GM12878 (cell line): ENCODE data around the gene AJM1. TPM values are rescaled to one million over a fixed set of nuclear protein-coding genes. Genes with fewer than 3 reads are reported as not detected.

ENCODE experiments used
- ATAC-seq: fragments of 200-7000 bp; cut with Tn5 transposase; 3 replicates; pipeline ENCODE4 v1.9.1; 2020; ENCODE audit warnings: mild to moderate bottlenecking, moderate library complexity
- BruUV-seq: library from RNA; stranded (reverse); fragments of 400-500 nt; replicated peaks from 2 replicates; lab custom pipeline; 2021; lab: Mats Ljungman, UMichigan
- CTCF ChIA-PET: fragments of 300-600 bp; sonication (Branson Sonifier 250); formaldehyde crosslinking; extraction: SDS; loops from one replicate; lab custom pipeline; 2021; ENCODE audit warnings: inconsistent platforms; lab: Yijun Ruan, JAX
- POLR2A ChIA-PET: fragments of 350-600 bp; formaldehyde crosslinking; extraction: SDS; loops from one replicate; lab custom pipeline; 2021; ENCODE audit warnings: inconsistent platforms; lab: Charles Lee
- RAD21 ChIA-PET: fragments of 300-600 bp; sonication (Branson Sonifier 250); formaldehyde crosslinking; loops from one replicate; lab custom pipeline; 2023; ENCODE audit warnings: antibody characterized with exemption; ENCODE audit not compliant: unreplicated experiment; lab: Charles Lee
- SMC1A ChIA-PET: fragments of 300-600 bp; sonication (Branson Sonifier 250); formaldehyde crosslinking; loops from one replicate; lab custom pipeline; 2023; ENCODE audit not compliant: unreplicated experiment, uncharacterized antibody; lab: Charles Lee
- DNase-seq: peaks from one replicate; pipeline ENCODE4 v3.0.0-alpha.2; 2011; ENCODE audit warnings: low read depth, low spot score
- FAIRE-seq: peaks from 3 replicates; lab custom pipeline; 2011; peaks lifted over from hg19 to GRCh38; lab: Jason Lieb, UNC
- H2AFZ ChIP-seq: 2 replicates; pipeline ENCODE4 v1.6.0; 2011; ENCODE audit warnings: low read depth, low read length, control low read depth; ENCODE audit not compliant: control insufficient read depth
- H3K27ac ChIP-seq: 2 replicates; pipeline ENCODE4 v1.5.1; 2011; ENCODE audit warnings: control low read depth; ENCODE audit not compliant: control insufficient read depth, insufficient read depth
- H3K27me3 ChIP-seq, 2 experiments: replicated peaks in 1 of 2; 2 replicates each; pipeline versions ENCODE4 v1.6.0 to v1.6.1; 2011; ENCODE audit warnings: low read length in 1 of 2; ENCODE audit not compliant: control insufficient read depth in 2 of 2, insufficient read depth in 2 of 2
- H3K36me3 ChIP-seq, 2 experiments: 2 replicates each; pipeline ENCODE4 v1.5.1; 2011; ENCODE audit warnings: low read length in 1 of 2; ENCODE audit not compliant: control insufficient read depth in 2 of 2, insufficient read depth in 2 of 2
- H3K4me1 ChIP-seq: 2 replicates; pipeline ENCODE4 v1.6.1; 2011; ENCODE audit warnings: mild to moderate bottlenecking, low read length, moderate library complexity, mixed read lengths; ENCODE audit not compliant: control insufficient read depth, insufficient read depth
- H3K4me2 ChIP-seq: 2 replicates; pipeline ENCODE4 v1.6.0; 2011; ENCODE audit warnings: control low read depth; ENCODE audit not compliant: control insufficient read depth, insufficient read depth
- H3K4me3 ChIP-seq: fragments of 200-600 bp; sonication (generic); 2 replicates; pipeline ENCODE4 v1.5.1; 2016
- H3K79me2 ChIP-seq: 2 replicates; pipeline ENCODE4 v1.6.0; 2011; ENCODE audit warnings: low read length; ENCODE audit not compliant: control insufficient read depth, insufficient read depth
- H3K9ac ChIP-seq: 2 replicates; pipeline ENCODE4 v1.8.0; 2011; ENCODE audit warnings: low read length, control low read depth, mixed read lengths; ENCODE audit not compliant: control insufficient read depth, insufficient read depth
- H3K9me3 ChIP-seq: replicated peaks from 3 replicates; pipeline ENCODE4 v1.5.1; 2011; ENCODE audit warnings: mild to moderate bottlenecking, low read length; ENCODE audit not compliant: control insufficient read depth, insufficient read depth
- H4K20me1 ChIP-seq: 2 replicates; pipeline ENCODE4 v1.6.0; 2011; ENCODE audit not compliant: control insufficient read depth, insufficient read depth
- BACH1 ChIP-seq: fragments of 450-650 bp; IDR thresholded peaks from 2 replicates; pipeline ENCODE4 v1.6.1; 2017; ENCODE audit warnings: mild to moderate bottlenecking, borderline replicate concordance
- BHLHE40 ChIP-seq, 2 experiments: fragments of 450-650 bp in 1 of 2; IDR thresholded peaks; 2 replicates each; pipeline ENCODE4 v1.6.1; 2011 to 2017; ENCODE audit warnings: low read depth in 2 of 2, borderline replicate concordance in 1 of 2, improper control_type of control experiment in 1 of 2, low read length in 1 of 2, mild to moderate bottlenecking in 1 of 2
- CEBPB ChIP-seq, 2 experiments: fragments of 150-350 bp in 1 of 2; IDR thresholded peaks; 2 replicates each; pipeline ENCODE4 v1.6.1; 2012 to 2014; ENCODE audit warnings: low read depth in 2 of 2, low read length in 2 of 2, borderline replicate concordance in 1 of 2, inconsistent platforms in 1 of 2
- EP300 ChIP-seq, 2 experiments: fragments of 150-350 bp in 1 of 2; IDR thresholded peaks; 2 replicates each; pipeline ENCODE4 v1.6.1; 2011 to 2012; ENCODE audit warnings: low read depth in 2 of 2, low read length in 2 of 2, borderline replicate concordance in 1 of 2, improper control_type of control experiment in 1 of 2, inconsistent platforms in 1 of 2; ENCODE audit not compliant: control insufficient read depth in 1 of 2
- HDAC2 ChIP-seq: fragments of 200-600 bp; sonication (generic); IDR thresholded peaks from 2 replicates; pipeline ENCODE4 v1.6.1; 2017
- IKZF1 ChIP-seq: fragments of 450-650 bp; conservative IDR thresholded peaks from 2 replicates; pipeline ENCODE4 v1.6.1; 2017; ENCODE audit warnings: antibody characterized with exemption, mild to moderate bottlenecking
- JUNB ChIP-seq: IDR thresholded peaks from 2 replicates; pipeline ENCODE4 v1.6.1; 2016; ENCODE audit warnings: antibody characterized with exemption, mild to moderate bottlenecking
- JUND ChIP-seq: IDR thresholded peaks from 2 replicates; pipeline ENCODE4 v1.6.1; 2012; ENCODE audit warnings: low read depth, mild to moderate bottlenecking, low read length, improper control_type of control experiment, moderate library complexity
- NRF1 ChIP-seq: conservative IDR thresholded peaks from 2 replicates; pipeline ENCODE4 v1.6.1; 2011; ENCODE audit warnings: mild to moderate bottlenecking, low read depth, low read length, improper control_type of control experiment
- POLR2AphosphoS5 ChIP-seq: IDR thresholded peaks from 2 replicates; pipeline ENCODE4 v1.6.1; 2011; ENCODE audit warnings: mild to moderate bottlenecking, low read length, inconsistent platforms
- RBBP5 ChIP-seq: fragments of 200-600 bp; sonication (generic); conservative IDR thresholded peaks from 2 replicates; pipeline ENCODE4 v1.6.1; 2016
- SPI1 ChIP-seq: IDR thresholded peaks from 2 replicates; pipeline ENCODE4 v1.6.1; 2011; ENCODE audit warnings: low read depth, mild to moderate bottlenecking, low read length, moderate library complexity, borderline replicate concordance; ENCODE audit not compliant: insufficient read depth
- STAT1 ChIP-seq: fragments of 450-650 bp; conservative IDR thresholded peaks from 2 replicates; pipeline ENCODE4 v1.6.1; 2014; ENCODE audit warnings: antibody characterized with exemption, mild to moderate bottlenecking
- YBX1 ChIP-seq: fragments of 450-650 bp; IDR thresholded peaks from 2 replicates; pipeline ENCODE4 v1.6.1; 2016; ENCODE audit warnings: antibody characterized with exemption
- ZNF24 ChIP-seq: fragments of 450-650 bp; IDR thresholded peaks from 2 replicates; pipeline ENCODE4 v1.6.1; 2017; ENCODE audit warnings: antibody characterized with exemption, mild to moderate bottlenecking
- WGBS: methylation state at CpG from one replicate; pipeline ENCODE4 v1.1.6; 2016; ENCODE audit warnings: low lambda C conversion rate; ENCODE audit not compliant: insufficient replicate concordance, insufficient coverage; ENCODE audit errors: missing lambda C conversion rate; 5-methylcytosine and 5-hydroxymethylcytosine counted together
- in situ Hi-C: fragments of 300-500 bp; cut with MboI; formaldehyde crosslinking; loops from 9 replicates; pipeline ENCODE4 v1.14.3; 2018; ENCODE audit warnings: mixed read lengths
- intact Hi-C: fragments of 100-400 bp; cut with micrococcal nuclease; formaldehyde crosslinking; loops from one replicate; pipeline ENCODE4 v1.14.2; 2022; ENCODE audit not compliant: unreplicated experiment
- polyA plus RNA-seq, 11 experiments: library from polyadenylated mRNA; depleted of rRNA in 4 of 11; unstranded in 6 of 11; stranded (reverse) in 5 of 11; fragments of >200 nt; fragmentation: Nextera tagmentation in 4 of 11; fragmentation: Illumina TruSeq in 1 of 11; extraction: Ambion mirVana in 4 of 11; extraction: Trizol in 1 of 11; gene quantifications; 1 replicate in 1 of 11; 2 replicates in 10 of 11; pipeline versions ENCODE4 v1.2.1 to v1.2.3, GENCODE V29; 2011 to 2016; ENCODE audit warnings: inconsistent platforms in 2 of 11, missing spikeins in 2 of 11, low read depth in 1 of 11
- total RNA-seq, 4 experiments: library from RNA; depleted of rRNA in 3 of 4; stranded (reverse); fragments of >200 nt in 3 of 4; fragmentation: Illumina TruSeq in 1 of 4; extraction: Trizol in 1 of 4; gene quantifications; 2 replicates each; pipeline versions ENCODE4 v1.2.1 to v1.2.3, GENCODE V29; 2013 to 2021
- TF ChIP-seq, protein P1 (sequence below): fragments of 450-650 bp; conservative IDR thresholded peaks from 2 replicates; pipeline ENCODE4 v1.6.1; 2017; ENCODE audit warnings: mild to moderate bottlenecking, moderate library complexity
- TF ChIP-seq, protein P2 (sequence below): fragments of 450-650 bp; formaldehyde crosslinking; IDR thresholded peaks from 2 replicates; pipeline ENCODE4 v1.4.0; 2022; ENCODE audit warnings: mild to moderate bottlenecking, moderate library complexity

The AJM1 gene
- total and polyA plus RNA-seq, 10 of the 15 experiments (the other 5 are each of a cell fraction or from before 2014, with no cell fraction given) = 0.06 to 2.5 (median 1.0) TPM; not detected in 2

DNA sequence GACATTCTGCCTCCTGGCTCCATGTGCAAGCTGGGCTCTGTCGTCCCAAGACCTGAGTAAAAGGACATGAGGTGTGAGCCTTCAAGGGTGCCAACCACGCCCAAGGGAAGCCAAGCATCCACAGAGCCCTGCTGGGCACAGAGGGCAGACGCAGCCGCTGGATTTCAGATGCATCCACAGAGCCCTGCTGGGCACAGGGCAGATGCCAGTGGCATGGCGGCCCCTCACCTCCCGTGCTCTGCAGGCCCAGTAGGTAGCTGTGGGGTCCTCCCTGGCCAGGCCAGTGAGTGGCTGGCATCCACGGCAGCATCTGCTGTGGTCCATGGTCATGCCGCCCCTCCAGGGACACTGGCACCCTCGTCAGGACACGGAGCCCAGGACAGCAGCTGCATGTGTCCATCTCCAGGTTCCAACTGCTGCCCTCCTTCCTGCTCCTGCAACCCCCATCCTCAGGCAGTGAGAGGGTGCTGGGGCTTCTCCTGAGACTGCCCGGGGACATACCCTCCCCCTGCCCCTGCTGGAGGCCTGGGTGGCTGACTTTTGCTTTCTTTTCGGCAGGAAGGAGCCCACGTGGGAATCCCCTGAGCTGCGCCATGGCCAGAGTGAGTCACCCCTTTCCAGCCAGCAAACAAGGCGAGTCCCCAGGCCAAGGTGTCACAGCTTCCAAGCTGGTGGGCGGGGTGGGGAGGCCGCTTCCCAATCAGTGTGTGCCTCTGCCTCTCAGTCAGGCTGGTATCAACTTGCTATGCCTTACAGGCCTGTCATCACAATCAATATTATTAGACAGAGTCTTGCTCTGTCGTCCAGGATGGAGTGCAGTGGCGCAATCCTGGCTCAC is 40.0 kb downstream of the AJM1 start:
- H3K9ac ChIP-seq = peak overlapping the region; percentile 67
- H3K4me1 ChIP-seq = peaks cover 40% of the 10 kb centered on the region
- 6% methylated on average over 19 of the region's 19 CpGs for WGBS
- DNase-seq = peak; percentile 73
- peak; percentile 94 for FAIRE-seq
- POLR2A ChIA-PET = interaction anchor here (0.8 to 4.6 kb wide), 11 partner anchors 9 to 268 kb away, joined by 3 to 41 read pairs (median 4); partner anchors contain the start of genes RABL6 and SAPCD2
- H3K36me3 ChIP-seq = no peaks in the 10 kb centered on the region
- peak overlapping the region; percentile 64 for H3K4me3 ChIP-seq
- no TSS peak for BruUV-seq
- no peaks in the 10 kb centered on the region for H3K27me3 ChIP-seq
- no peaks in the 10 kb centered on the region for H4K20me1 ChIP-seq
- peak overlapping the region; percentile 72 for H2AFZ ChIP-seq
- H3K9me3 ChIP-seq = no peaks in the 10 kb centered on the region
- SMC1A ChIA-PET = interaction anchor here (0.6 to 8.0 kb wide), 8 partner anchors 10 to 72 kb away, joined by 3 to 70 read pairs (median 4); partner anchors contain the start of gene AJM1
- peaks cover 20% of the 10 kb centered on the region for H3K79me2 ChIP-seq
- CTCF ChIA-PET = interaction anchor here (1.1 to 6.9 kb wide), 8 partner anchors 16 to 153 kb away, joined by 3 to 46 read pairs (median 10); partner anchors contain the start of gene AJM1
- ATAC-seq = peak; percentile 69
- intact Hi-C loops = loop anchor here (5.0 to 10.0 kb wide), 2 partner anchors 35 to 78 kb away; partner anchors contain the start of genes PHPT1 and RABL6
- RAD21 ChIA-PET = interaction anchor here (0.7 to 2.0 kb wide), 8 partner anchors 13 to 152 kb away, joined by 3 to 23 read pairs (median 4); partner anchors contain the start of genes AJM1 and FUT7
- H3K4me2 ChIP-seq = peak overlapping the region; percentile 90
- in situ Hi-C loops = no loop called here
- peak overlapping the region; percentile 85 for H3K27ac ChIP-seq
- TF ChIP-seq NRF1 (0 out of 2 replicates have a peak, but pooled peaks have one; percentile 13), BHLHE40 (IDR thresholded peaks at IDR 0.05; ENCODE audit: borderline replicate concordance in 1 of 2, low read depth in 2 of 2, low read length in 1 of 2) (peak in 1 of 2 experiments; percentile 64; a peak in 1 of 4 replicates), BACH1 (0 out of 2 replicates have a peak, but pooled peaks have one; percentile 50), JUNB (peak; percentile 68), CEBPB (IDR thresholded peaks at IDR 0.05; ENCODE audit: borderline replicate concordance in 1 of 2, low read depth in 2 of 2, low read length in 2 of 2) (no peak), EP300 (IDR thresholded peaks at IDR 0.05; ENCODE audit: borderline replicate concordance in 1 of 2, control insufficient read depth in 1 of 2, low read depth in 2 of 2, low read length in 2 of 2) (0 out of 4 replicates have a peak, but pooled peaks of 1 of the 2 experiments have one; percentile 37), RBBP5 (no peak), SPI1 (no peak), IKZF1 (peak; percentile 81), STAT1 (no peak), HDAC2 (no peak), JUND (peak; percentile 79; the same call in 1 of the 2 replicates), POLR2AphosphoS5 (no peak; the same call in 1 of the 2 replicates), ZNF24 (no peak), YBX1 (no peak)
- TF ChIP-seq, protein P1, sequence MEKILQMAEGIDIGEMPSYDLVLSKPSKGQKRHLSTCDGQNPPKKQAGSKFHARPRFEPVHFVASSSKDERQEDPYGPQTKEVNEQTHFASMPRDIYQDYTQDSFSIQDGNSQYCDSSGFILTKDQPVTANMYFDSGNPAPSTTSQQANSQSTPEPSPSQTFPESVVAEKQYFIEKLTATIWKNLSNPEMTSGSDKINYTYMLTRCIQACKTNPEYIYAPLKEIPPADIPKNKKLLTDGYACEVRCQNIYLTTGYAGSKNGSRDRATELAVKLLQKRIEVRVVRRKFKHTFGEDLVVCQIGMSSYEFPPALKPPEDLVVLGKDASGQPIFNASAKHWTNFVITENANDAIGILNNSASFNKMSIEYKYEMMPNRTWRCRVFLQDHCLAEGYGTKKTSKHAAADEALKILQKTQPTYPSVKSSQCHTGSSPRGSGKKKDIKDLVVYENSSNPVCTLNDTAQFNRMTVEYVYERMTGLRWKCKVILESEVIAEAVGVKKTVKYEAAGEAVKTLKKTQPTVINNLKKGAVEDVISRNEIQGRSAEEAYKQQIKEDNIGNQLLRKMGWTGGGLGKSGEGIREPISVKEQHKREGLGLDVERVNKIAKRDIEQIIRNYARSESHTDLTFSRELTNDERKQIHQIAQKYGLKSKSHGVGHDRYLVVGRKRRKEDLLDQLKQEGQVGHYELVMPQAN = no peak; the same call in 1 of the 2 replicates
- TF ChIP-seq, protein P2, sequence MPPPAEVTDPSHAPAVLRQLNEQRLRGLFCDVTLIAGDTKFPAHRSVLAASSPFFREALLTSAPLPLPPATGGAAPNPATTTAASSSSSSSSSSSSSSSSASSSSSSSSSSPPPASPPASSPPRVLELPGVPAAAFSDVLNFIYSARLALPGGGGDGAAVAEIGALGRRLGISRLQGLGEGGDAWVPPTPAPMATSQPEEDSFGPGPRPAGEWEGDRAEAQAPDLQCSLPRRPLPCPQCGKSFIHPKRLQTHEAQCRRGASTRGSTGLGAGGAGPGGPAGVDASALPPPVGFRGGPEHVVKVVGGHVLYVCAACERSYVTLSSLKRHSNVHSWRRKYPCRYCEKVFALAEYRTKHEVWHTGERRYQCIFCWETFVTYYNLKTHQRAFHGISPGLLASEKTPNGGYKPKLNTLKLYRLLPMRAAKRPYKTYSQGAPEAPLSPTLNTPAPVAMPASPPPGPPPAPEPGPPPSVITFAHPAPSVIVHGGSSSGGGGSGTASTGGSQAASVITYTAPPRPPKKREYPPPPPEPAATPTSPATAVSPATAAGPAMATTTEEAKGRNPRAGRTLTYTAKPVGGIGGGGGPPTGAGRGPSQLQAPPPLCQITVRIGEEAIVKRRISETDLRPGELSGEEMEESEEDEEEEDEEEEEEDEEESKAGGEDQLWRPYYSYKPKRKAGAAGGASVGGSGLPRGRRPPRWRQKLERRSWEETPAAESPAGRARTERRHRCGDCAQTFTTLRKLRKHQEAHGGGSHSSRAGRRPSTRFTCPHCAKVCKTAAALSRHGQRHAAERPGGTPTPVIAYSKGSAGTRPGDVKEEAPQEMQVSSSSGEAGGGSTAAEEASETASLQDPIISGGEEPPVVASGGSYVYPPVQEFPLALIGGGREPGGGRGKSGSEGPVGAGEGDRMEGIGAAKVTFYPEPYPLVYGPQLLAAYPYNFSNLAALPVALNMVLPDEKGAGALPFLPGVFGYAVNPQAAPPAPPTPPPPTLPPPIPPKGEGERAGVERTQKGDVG (CRISPR knock-in tag) = no peak
